NT2/D1 (cell line): ENCODE data around the gene SORBS1.

Experiments used
- SUZ12 ChIP-seq: IDR thresholded peaks from 2 replicates; pipeline ENCODE4 v1.6.1; 2011; ENCODE audit not compliant: insufficient read length, insufficient read depth; ENCODE audit errors: extremely low read depth
- YY1 ChIP-seq: IDR thresholded peaks from 2 replicates; pipeline ENCODE4 v1.6.1; 2011; ENCODE audit not compliant: insufficient read length, insufficient read depth
- ZNF274 ChIP-seq: IDR thresholded peaks from 2 replicates; pipeline ENCODE4 v1.6.1; 2011; ENCODE audit warnings: mild to moderate bottlenecking, low read depth, low read length

DNA sequence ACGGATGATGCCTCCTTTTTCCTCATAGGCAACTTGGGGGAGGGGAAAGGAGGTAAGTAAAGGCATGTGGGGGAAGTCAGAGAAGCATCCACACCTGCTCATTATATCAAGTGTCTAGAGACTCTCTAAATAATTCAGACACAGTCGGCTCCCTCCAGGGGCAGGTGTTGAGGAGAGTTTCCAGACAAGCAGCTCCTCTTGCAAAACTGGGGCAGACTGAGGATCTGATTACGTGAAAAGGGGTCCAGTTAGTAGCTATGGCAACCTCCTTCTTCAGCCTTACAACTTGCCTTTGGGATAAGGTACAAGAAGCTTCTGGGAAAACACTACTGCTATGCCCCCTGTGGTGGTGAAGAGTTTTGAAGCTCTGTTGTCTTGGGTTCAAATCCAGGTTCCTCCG, 39.0 kb upstream of the SORBS1 start:
- TF ChIP-seq SUZ12 (no peak), ZNF274 (no peak), YY1 (no peak)
